NB4 (cell line): ENCODE results near the gene COL1A1.

ENCODE experiments used
- DNase-seq: peaks from one replicate; pipeline ENCODE4 v3.0.0; 2010; ENCODE audit warnings: low read depth
- H3K4me3 ChIP-seq: one replicate; pipeline ENCODE4 v1.5.1; 2011; ENCODE audit warnings: mild to moderate bottlenecking, low read depth, low read length, moderate library complexity
- MYC ChIP-seq: IDR thresholded peaks from 2 replicates; pipeline ENCODE4 v1.6.1; 2011; ENCODE audit warnings: low read depth, low read length
- POLR2A ChIP-seq: IDR thresholded peaks from 2 replicates; pipeline ENCODE4 v1.6.1; 2011; ENCODE audit warnings: mild to moderate bottlenecking; ENCODE audit not compliant: insufficient read length; ENCODE audit errors: extremely low read depth
- TF ChIP-seq, protein P1 (sequence below): IDR thresholded peaks from 2 replicates; pipeline ENCODE4 v1.6.1; 2011; ENCODE audit warnings: low read depth, low read length
- TF ChIP-seq, protein P2 (sequence below): IDR thresholded peaks from one replicate; pipeline ENCODE4 v1.5.1; 2012; ENCODE audit warnings: low read depth, low read length

COL1A1 gene

DNA sequence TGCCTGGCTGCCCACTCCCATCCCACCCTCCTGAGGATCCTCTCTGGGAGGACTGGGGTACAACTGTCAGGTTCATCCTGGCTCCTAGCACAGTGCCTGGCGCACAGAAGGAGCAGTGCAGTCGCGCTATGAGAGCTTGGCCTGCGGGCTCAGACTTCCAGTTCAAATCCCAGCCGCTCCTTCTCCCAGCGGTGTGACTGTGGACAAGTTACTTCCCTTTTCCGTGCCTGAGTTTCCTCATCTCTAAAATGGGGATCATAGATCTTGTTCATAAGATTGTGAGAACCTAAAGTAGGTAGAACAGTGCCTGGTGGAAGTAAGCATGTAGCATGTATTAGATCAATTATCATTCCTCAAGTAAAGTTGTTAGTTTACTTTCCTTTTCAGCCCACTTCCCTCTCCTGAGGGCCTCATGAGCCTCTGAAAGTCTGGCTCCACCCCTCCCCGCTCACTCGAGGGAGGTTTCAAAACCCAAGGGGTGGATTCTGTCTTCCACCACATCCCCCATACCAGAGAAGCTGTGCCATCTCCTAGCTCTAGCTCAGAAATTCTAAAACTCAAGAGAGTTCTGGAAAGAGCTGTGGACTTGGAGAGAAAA lies 19.9 kb upstream of the COL1A1 start:
- DNase-seq, result peak; percentile 81
- H3K4me3 ChIP-seq, result no peak overlapping the region
- TF ChIP-seq MYC, result no peak
- TF ChIP-seq, protein P1, sequence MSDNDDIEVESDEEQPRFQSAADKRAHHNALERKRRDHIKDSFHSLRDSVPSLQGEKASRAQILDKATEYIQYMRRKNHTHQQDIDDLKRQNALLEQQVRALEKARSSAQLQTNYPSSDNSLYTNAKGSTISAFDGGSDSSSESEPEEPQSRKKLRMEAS, result no peak
- TF ChIP-seq POLR2A, result no peak
- TF ChIP-seq, protein P2, sequence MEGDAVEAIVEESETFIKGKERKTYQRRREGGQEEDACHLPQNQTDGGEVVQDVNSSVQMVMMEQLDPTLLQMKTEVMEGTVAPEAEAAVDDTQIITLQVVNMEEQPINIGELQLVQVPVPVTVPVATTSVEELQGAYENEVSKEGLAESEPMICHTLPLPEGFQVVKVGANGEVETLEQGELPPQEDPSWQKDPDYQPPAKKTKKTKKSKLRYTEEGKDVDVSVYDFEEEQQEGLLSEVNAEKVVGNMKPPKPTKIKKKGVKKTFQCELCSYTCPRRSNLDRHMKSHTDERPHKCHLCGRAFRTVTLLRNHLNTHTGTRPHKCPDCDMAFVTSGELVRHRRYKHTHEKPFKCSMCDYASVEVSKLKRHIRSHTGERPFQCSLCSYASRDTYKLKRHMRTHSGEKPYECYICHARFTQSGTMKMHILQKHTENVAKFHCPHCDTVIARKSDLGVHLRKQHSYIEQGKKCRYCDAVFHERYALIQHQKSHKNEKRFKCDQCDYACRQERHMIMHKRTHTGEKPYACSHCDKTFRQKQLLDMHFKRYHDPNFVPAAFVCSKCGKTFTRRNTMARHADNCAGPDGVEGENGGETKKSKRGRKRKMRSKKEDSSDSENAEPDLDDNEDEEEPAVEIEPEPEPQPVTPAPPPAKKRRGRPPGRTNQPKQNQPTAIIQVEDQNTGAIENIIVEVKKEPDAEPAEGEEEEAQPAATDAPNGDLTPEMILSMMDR, result no peak

DNA sequence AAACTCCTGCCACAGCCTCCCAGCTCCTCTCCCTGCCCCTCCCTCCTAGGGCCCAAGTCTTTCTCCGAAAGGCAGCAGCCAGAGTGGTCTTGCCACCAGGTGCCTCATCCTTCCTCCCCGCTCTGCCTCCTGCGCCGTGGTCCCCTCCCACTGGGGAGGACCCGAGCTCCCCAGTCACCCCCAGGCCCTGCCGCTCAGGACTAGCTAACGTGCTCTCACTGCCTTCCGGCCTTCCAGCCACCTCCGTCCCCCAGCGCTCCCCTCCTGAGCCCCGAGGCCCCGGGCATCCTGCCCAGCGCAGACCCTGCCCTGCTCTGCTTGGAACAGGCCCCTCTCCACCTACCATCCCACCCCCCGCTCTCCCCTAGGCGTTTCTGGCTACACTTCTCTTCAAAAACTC lies 19.4 kb upstream of the COL1A1 start:
- no peak for DNase-seq
- H3K4me3 ChIP-seq, result no peak overlapping the region
- no peak for TF ChIP-seq POLR2A
- TF ChIP-seq MYC, result no peak
- TF ChIP-seq, protein P2, result no peak
- TF ChIP-seq, protein P1, result no peak

DNA sequence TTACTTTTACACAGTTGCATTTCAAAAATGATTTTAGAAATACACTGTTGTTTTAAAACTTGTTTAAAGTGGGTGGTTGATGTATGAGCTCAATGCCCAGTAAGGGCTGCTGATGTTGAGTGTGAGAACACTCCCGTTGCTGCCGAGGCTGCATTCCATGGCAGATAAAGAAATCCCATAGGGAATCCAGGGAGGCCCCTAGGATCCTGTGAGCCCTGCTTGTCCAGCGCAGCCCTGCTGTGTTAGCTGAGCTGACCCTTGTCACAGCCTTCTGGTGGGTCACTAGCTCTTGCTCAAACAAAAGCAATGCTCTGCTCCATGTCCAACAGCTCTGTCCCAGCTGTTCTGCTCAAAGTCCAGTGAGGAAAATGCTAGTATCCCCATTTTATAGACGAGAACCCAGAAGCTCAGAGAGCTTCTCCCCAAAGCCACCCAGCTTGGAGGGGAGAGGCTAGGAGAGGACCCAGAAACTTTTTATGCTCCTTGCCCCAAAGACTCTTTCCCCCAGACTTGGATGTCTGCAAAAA lies 18.6 kb upstream of the COL1A1 start:
- no peak for DNase-seq
- no peak overlapping the region for H3K4me3 ChIP-seq
- TF ChIP-seq, protein P1, result no peak
- TF ChIP-seq POLR2A (no peak), MYC (no peak)
- TF ChIP-seq, protein P2, result no peak

DNA sequence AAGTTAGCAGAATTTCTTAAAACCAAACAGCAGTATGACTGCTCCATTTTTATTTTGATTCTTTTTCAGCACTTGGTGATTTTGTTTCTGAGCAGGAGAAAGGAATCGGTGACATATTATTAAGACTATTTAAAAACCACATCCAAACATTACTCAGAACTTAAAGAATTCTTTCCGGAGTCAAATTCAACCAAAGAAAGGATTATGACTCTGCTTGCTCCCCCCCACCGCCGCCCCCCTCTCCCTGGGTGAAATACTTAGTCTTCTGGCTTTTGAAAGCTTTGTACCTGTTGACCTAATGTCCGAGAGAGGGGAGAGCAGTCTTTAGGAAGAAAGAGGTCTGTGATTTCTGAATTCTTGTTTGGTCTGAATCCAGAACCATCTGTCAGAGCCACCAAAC lies 17.9 kb upstream of the COL1A1 start:
- TF ChIP-seq, protein P2, result no peak
- TF ChIP-seq, protein P1, result no peak
- TF ChIP-seq POLR2A (no peak), MYC (no peak)
- no peak for DNase-seq
- no peak overlapping the region for H3K4me3 ChIP-seq

DNA sequence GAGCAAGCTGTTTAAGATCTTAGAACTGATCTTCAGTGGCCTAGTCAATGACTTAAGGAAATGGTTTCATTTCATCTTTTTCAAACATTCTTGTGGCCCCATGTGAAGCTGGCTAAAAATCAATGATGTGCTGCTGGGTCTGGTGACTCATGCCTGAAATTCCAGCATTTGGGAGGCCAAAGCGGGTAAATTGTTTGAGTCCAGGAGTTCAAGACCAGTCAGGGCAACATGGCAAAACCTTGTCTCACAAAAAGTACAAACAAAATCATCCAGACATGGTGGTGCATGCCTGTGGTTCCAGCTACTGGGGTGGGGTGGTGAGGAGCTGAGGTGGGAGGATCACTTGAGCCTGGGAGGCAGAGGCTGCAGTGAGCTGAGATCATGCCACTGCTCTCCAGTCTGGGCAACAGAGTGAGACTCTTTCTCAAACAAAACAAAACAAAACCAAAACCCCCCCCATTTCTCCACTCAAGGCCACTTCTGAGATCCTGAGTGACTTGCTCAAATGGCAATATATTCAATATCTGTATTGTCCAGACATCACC lies 17.4 kb upstream of the COL1A1 start:
- H3K4me3 ChIP-seq, result no peak overlapping the region
- no peak for DNase-seq
- TF ChIP-seq MYC (no peak), POLR2A (no peak)
- TF ChIP-seq, protein P1, result no peak
- TF ChIP-seq, protein P2, result no peak
